Vagina (tissue), 2 donors: ENCODE data around the gene ADAMTS12. TPM values are rescaled to one million over a fixed set of nuclear protein-coding genes. Genes with fewer than 3 reads are reported as not detected.

Experiments used
- DNase-seq, 2 donors: peaks; one replicate each; pipeline ENCODE4 v3.0.0-alpha.2; 2017; ENCODE audit errors: extremely low spot score in 2 of 2
- H3K27ac ChIP-seq: fragments of 200-600 bp; sonication (generic); one replicate; pipeline ENCODE4 v1.5.1; 2019
- H3K27me3 ChIP-seq: fragments of 200-600 bp; sonication (generic); one replicate; pipeline ENCODE4 v1.5.1; 2019
- H3K36me3 ChIP-seq, 2 donors: fragments of 200-600 bp; sonication (generic); one replicate each; pipeline ENCODE4 v1.5.1; 2017 to 2019
- H3K4me1 ChIP-seq: fragments of 200-600 bp; sonication (generic); one replicate; pipeline ENCODE4 v1.5.1; 2019
- H3K4me3 ChIP-seq, 2 donors: fragments of 200-600 bp; sonication (generic); 1 replicate in 1 of 2; 2 replicates in 1 of 2; pipeline ENCODE4 v1.5.1; 2016 to 2019
- H3K9me3 ChIP-seq: fragments of 200-600 bp; sonication (generic); one replicate; pipeline ENCODE4 v1.5.1; 2019
- CTCF ChIP-seq, 3 experiments: fragments of 450-650 bp in 2 of 3; fragments of 200-600 bp in 1 of 3; sonication (generic) in 1 of 3; IDR thresholded peaks; one replicate each; pipeline ENCODE4 v1.5.1; 2017 to 2019; ENCODE audit warnings: antibody characterized with exemption in 3 of 3, mild to moderate bottlenecking in 2 of 3, moderate library complexity in 2 of 3
- POLR2A ChIP-seq, 2 donors: fragments of 450-650 bp; IDR thresholded peaks; one replicate each; pipeline ENCODE4 v1.6.1; 2017; ENCODE audit warnings: antibody characterized with exemption in 2 of 2, mild to moderate bottlenecking in 2 of 2, moderate library complexity in 2 of 2
- POLR2AphosphoS5 ChIP-seq, 2 donors: sonication (generic); formaldehyde crosslinking; IDR thresholded peaks; one replicate each; pipeline ENCODE4 v1.9.0; 2017; ENCODE audit warnings: antibody characterized with exemption in 2 of 2, mild to moderate bottlenecking in 2 of 2, low read depth in 1 of 2; ENCODE audit not compliant: insufficient read depth in 1 of 2
- intact Hi-C: fragments of 100-400 bp; cut with DNase I; formaldehyde crosslinking; loops from one replicate; pipeline ENCODE4 v1.15.1; 2023
- total RNA-seq: library from RNA; depleted of rRNA; stranded (reverse); fragments of >200 nt; gene quantifications from one replicate; pipeline ENCODE4 v1.2.3, GENCODE V29; 2016

Gene ADAMTS12
- total RNA-seq, 1 donor from 2014 or later, result 7.6 TPM

GRCh38 chr5:33711094-33711679 is 180.6 kb downstream of the ADAMTS12 start:
- H3K27ac ChIP-seq, result no peak overlapping the region
- no peaks in the 10 kb centered on the region for H3K36me3 ChIP-seq
- H3K27me3 ChIP-seq, result no peaks in the 10 kb centered on the region
- no peak for DNase-seq
- TF ChIP-seq CTCF (IDR thresholded peaks at IDR 0.05) (no peak), POLR2A (IDR thresholded peaks at IDR 0.05) (no peak), POLR2AphosphoS5 (IDR thresholded peaks at IDR 0.05; ENCODE audit: insufficient read depth in 1 of 2, low read depth in 1 of 2) (no peak)
- H3K9me3 ChIP-seq, result no peaks in the 10 kb centered on the region
- intact Hi-C loops, result no loop called here
- H3K4me1 ChIP-seq, result peaks cover 10% of the 10 kb centered on the region
- no peak overlapping the region for H3K4me3 ChIP-seq

GRCh38 chr5:33702867-33703266 is 188.9 kb downstream of the ADAMTS12 start:
- Histone ChIP-seq H3K27me3 (no peaks in the 10 kb centered on the region), H3K27ac (no peak overlapping the region), H3K9me3 (no peaks in the 10 kb centered on the region), H3K4me3 (no peak overlapping the region), H3K36me3 (no peaks in the 10 kb centered on the region), H3K4me1 (no peaks in the 10 kb centered on the region)
- no peak for TF ChIP-seq CTCF (IDR thresholded peaks at IDR 0.05)
- no peak for TF ChIP-seq POLR2AphosphoS5 (IDR thresholded peaks at IDR 0.05; ENCODE audit: insufficient read depth in 1 of 2, low read depth in 1 of 2)
- TF ChIP-seq POLR2A (IDR thresholded peaks at IDR 0.05), result no peak
- intact Hi-C loops, result no loop called here
- DNase-seq, result no peak

GRCh38 chr5:33701951-33702350 is 189.8 kb downstream of the ADAMTS12 start:
- H3K4me3 ChIP-seq, result no peak overlapping the region
- H3K9me3 ChIP-seq, result no peaks in the 10 kb centered on the region
- TF ChIP-seq CTCF (IDR thresholded peaks at IDR 0.05) (no peak), POLR2A (IDR thresholded peaks at IDR 0.05) (no peak), POLR2AphosphoS5 (IDR thresholded peaks at IDR 0.05; ENCODE audit: insufficient read depth in 1 of 2, low read depth in 1 of 2) (no peak)
- no peaks in the 10 kb centered on the region for H3K4me1 ChIP-seq
- intact Hi-C loops, result no loop called here
- no peaks in the 10 kb centered on the region for H3K36me3 ChIP-seq
- H3K27ac ChIP-seq, result no peak overlapping the region
- no peak for DNase-seq
- no peaks in the 10 kb centered on the region for H3K27me3 ChIP-seq

GRCh38 chr5:33701251-33701650 is 190.5 kb downstream of the ADAMTS12 start:
- H3K27me3 ChIP-seq, result no peaks in the 10 kb centered on the region
- no peak for TF ChIP-seq POLR2A (IDR thresholded peaks at IDR 0.05)
- no peak for TF ChIP-seq POLR2AphosphoS5 (IDR thresholded peaks at IDR 0.05; ENCODE audit: insufficient read depth in 1 of 2, low read depth in 1 of 2)
- no peak for TF ChIP-seq CTCF (IDR thresholded peaks at IDR 0.05)
- no peak overlapping the region for H3K4me3 ChIP-seq
- H3K4me1 ChIP-seq, result no peaks in the 10 kb centered on the region
- intact Hi-C loops, result no loop called here
- no peaks in the 10 kb centered on the region for H3K9me3 ChIP-seq
- no peaks in the 10 kb centered on the region for H3K36me3 ChIP-seq
- H3K27ac ChIP-seq, result no peak overlapping the region
- no peak for DNase-seq

- intact Hi-C loops, result no loop called here
Observed at GRCh38 chr5:33696411-33696810, 195.4 kb downstream of the ADAMTS12 start.

More at GRCh38 chr5:33696411-33696810, 195.4 kb downstream of the ADAMTS12 start:
- Histone ChIP-seq H3K36me3 (no peaks in the 10 kb centered on the region), H3K4me3 (no peak overlapping the region), H3K9me3 (no peaks in the 10 kb centered on the region), H3K27me3 (no peaks in the 10 kb centered on the region), H3K4me1 (no peaks in the 10 kb centered on the region), H3K27ac (no peak overlapping the region)
- no peak for DNase-seq
- no peak for TF ChIP-seq POLR2A (IDR thresholded peaks at IDR 0.05)
- TF ChIP-seq POLR2AphosphoS5 (IDR thresholded peaks at IDR 0.05; ENCODE audit: insufficient read depth in 1 of 2, low read depth in 1 of 2), result no peak
- TF ChIP-seq CTCF (IDR thresholded peaks at IDR 0.05), result no peak
